ENCODE measurements around the gene BPHL.

The BPHL gene

DNA sequence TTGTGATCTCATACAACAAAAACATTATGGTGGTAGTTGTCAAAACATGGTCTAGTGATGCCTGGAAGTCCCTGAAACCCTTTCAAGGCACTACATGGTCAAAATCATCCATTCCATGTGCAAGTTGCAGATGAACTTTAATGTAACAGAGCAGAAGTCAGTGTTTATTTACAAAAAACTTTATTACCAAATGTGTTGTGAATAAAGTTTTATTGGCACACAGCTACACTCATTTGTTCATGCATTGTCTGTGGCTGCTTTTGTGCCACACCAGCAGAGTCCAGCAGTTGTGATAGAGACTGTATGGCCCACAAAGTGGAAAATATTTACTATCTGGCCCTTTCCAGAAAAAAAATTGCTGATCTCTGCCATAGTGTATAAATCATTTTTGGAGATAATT is 82.2 kb downstream of the BPHL start:
- Histone ChIP-seq H3K4me3 (ENCODE audit: low read depth in 1 of 5, low read length in 5 of 5) (no peak overlapping the region), H3K4me1 (ENCODE audit: control insufficient read depth in 5 of 5, insufficient read depth in 5 of 5, low read length in 5 of 5) (peaks cover 0 to 11% (median 3%) of the 10 kb centered on the region in 5 donors), H3K9me3 (ENCODE audit: control insufficient read depth in 5 of 5, low read length in 5 of 5) (peaks cover 0 to 5% (median 0%) of the 10 kb centered on the region in 5 donors), H3K36me3 (ENCODE audit: control insufficient read depth in 5 of 5, insufficient read depth in 5 of 5, low read length in 5 of 5) (no peaks in the 10 kb centered on the region), H3K27ac (ENCODE audit: low read depth, low read length) (no peak overlapping the region), H3K27me3 (ENCODE audit: control insufficient read depth in 5 of 5, insufficient read depth in 4 of 5, low read length in 5 of 5) (peaks cover 0 to under 1% (median 0%) of the 10 kb centered on the region in 5 donors), H3K9ac (ENCODE audit: low read length in 5 of 5) (no peak overlapping the region)

DNA sequence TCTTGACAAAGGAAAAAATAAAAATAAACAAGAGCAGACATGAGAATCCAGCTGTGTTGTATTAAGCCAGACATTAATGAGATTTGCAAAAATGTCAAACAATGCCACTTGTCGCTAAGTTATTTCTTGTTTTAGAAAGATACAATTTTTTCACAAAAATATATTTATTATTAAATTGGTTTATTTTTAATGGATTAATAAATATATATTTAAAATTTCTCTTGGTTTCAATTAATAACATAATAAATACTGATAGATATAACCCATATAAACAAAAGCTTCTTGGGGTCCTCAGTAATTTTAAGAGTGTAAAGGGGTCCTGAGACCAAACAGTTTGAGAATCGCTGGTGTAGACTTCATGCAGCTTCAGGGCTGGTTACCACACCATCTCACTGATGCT is 82.9 kb downstream of the BPHL start:
- Histone ChIP-seq H3K27me3 (ENCODE audit: control insufficient read depth in 5 of 5, insufficient read depth in 4 of 5, low read length in 5 of 5) (peaks cover 0 to 4% (median 0%) of the 10 kb centered on the region in 5 donors), H3K4me3 (ENCODE audit: low read depth in 1 of 5, low read length in 5 of 5) (no peak overlapping the region), H3K9me3 (ENCODE audit: control insufficient read depth in 5 of 5, low read length in 5 of 5) (peaks cover 0 to 5% (median 0%) of the 10 kb centered on the region in 5 donors), H3K36me3 (ENCODE audit: control insufficient read depth in 5 of 5, insufficient read depth in 5 of 5, low read length in 5 of 5) (no peaks in the 10 kb centered on the region), H3K9ac (ENCODE audit: low read length in 5 of 5) (no peak overlapping the region), H3K4me1 (ENCODE audit: control insufficient read depth in 5 of 5, insufficient read depth in 5 of 5, low read length in 5 of 5) (peaks cover 0 to 8% (median 5%) of the 10 kb centered on the region in 5 donors), H3K27ac (ENCODE audit: low read depth, low read length) (no peak overlapping the region)
